HCT116 (cell line): ENCODE results near the gene CES4A. TPM values are rescaled to one million over a fixed set of nuclear protein-coding genes. Genes with fewer than 3 reads are reported as not detected.

Experiments used
- ATAC-seq: fragments of 200-7000 bp; cut with Tn5 transposase; 2 replicates; pipeline ENCODE4 v1.9.1; 2020; ENCODE audit warnings: mild to moderate bottlenecking, moderate library complexity
- BruUV-seq: library from RNA; stranded (reverse); fragments of 400-500 nt; replicated peaks from 2 replicates; lab custom pipeline; 2021; lab: Mats Ljungman, UMichigan
- CTCF ChIA-PET: fragments of 300-600 bp; sonication (Branson Sonifier 250); formaldehyde crosslinking; loops from one replicate; lab custom pipeline; 2021; ENCODE audit warnings: antibody characterized with exemption; lab: Charles Lee
- POLR2A ChIA-PET: fragments of 300-600, 350-600 bp; sonication (Branson Sonifier 250); formaldehyde crosslinking; loops from one replicate; lab custom pipeline; 2021; ENCODE audit warnings: antibody characterized with exemption; lab: Charles Lee
- RAD21 ChIA-PET, 2 experiments: fragments of 300-600 bp; sonication (Branson Sonifier 250); formaldehyde crosslinking; loops; one replicate each; lab custom pipeline; 2023; ENCODE audit warnings: low total read pairs in 2 of 2; ENCODE audit not compliant: uncharacterized antibody in 2 of 2, unreplicated experiment in 2 of 2, low non-redundant PET in 1 of 2; lab: Charles Lee
- DNase-seq: peaks from one replicate; pipeline ENCODE4 v3.0.0-alpha.2; 2010; ENCODE audit warnings: low read depth, low spot score
- H2AFZ ChIP-seq: fragments of 200-600 bp; shearing (Covaris generic), sonication (generic); 2 replicates; pipeline ENCODE4 v1.6.1; 2017; ENCODE audit warnings: low read depth, mixed run types, mixed read lengths, antibody characterized with exemption, low read length; ENCODE audit not compliant: poor library complexity, severe bottlenecking
- H3K27ac ChIP-seq: 2 replicates; pipeline ENCODE4 v1.5.1; 2012; ENCODE audit warnings: low read depth, low read length
- H3K27me3 ChIP-seq: fragments of 200-600 bp; sonication (generic); 2 replicates; pipeline ENCODE4 v1.6.1; 2016; ENCODE audit warnings: mixed run types, low read length, mixed read lengths; ENCODE audit not compliant: insufficient read depth
- H3K36me3 ChIP-seq, 2 experiments: fragments of 200-500 bp in 1 of 2; fragments of 200-600 bp in 1 of 2; sonication (Bioruptor generic) in 1 of 2; sonication (generic) in 1 of 2; 2 replicates each; pipeline versions ENCODE4 v1.5.1 to v1.6.1; 2014 to 2016; ENCODE audit warnings: low read length in 2 of 2, inconsistent platforms in 1 of 2, mixed read lengths in 1 of 2, mixed run types in 1 of 2; ENCODE audit not compliant: insufficient read depth in 2 of 2, control insufficient read depth in 1 of 2
- H3K4me1 ChIP-seq, 2 experiments: fragments of 200-600 bp in 1 of 2; sonication (generic) in 1 of 2; 2 replicates each; pipeline versions ENCODE4 v1.5.1 to v1.6.1; 2012 to 2017; ENCODE audit warnings: low read length in 2 of 2, inconsistent platforms in 1 of 2, mild to moderate bottlenecking in 1 of 2, mixed read lengths in 1 of 2, mixed run types in 1 of 2, moderate library complexity in 1 of 2; ENCODE audit not compliant: insufficient read depth in 2 of 2, control insufficient read depth in 1 of 2
- H3K4me2 ChIP-seq: fragments of 200-600 bp; sonication (generic); 2 replicates; pipeline ENCODE4 v1.6.1; 2017; ENCODE audit warnings: mixed run types, low read length, mixed read lengths
- H3K4me3 ChIP-seq, 2 experiments: fragments of 200-600 bp in 1 of 2; sonication (generic) in 1 of 2; replicated peaks in 1 of 2; 2 replicates each; pipeline ENCODE4 v1.5.1; 2011 to 2016; ENCODE audit warnings: low read length in 2 of 2, control low read depth in 1 of 2, low read depth in 1 of 2, mild to moderate bottlenecking in 1 of 2, mixed read lengths in 1 of 2, mixed run types in 1 of 2
- H3K79me2 ChIP-seq: fragments of 200-600 bp; sonication (generic); 2 replicates; pipeline ENCODE4 v1.6.1; 2017; ENCODE audit warnings: mild to moderate bottlenecking, mixed run types, low read length, moderate library complexity, mixed read lengths; ENCODE audit not compliant: insufficient read depth
- H3K9ac ChIP-seq: fragments of 200-600 bp; sonication (generic); 2 replicates; pipeline ENCODE4 v1.6.1; 2016; ENCODE audit warnings: low read length, mixed read lengths
- H3K9me2 ChIP-seq: fragments of 200-600 bp; sonication (generic), shearing (Covaris generic); 2 replicates; pipeline ENCODE4 v1.6.1; 2017; ENCODE audit warnings: mixed run types, mild to moderate bottlenecking, moderate library complexity; ENCODE audit not compliant: insufficient read depth
- H3K9me3 ChIP-seq, 2 experiments: fragments of 200-500 bp in 1 of 2; fragments of 200-600 bp in 1 of 2; sonication (Bioruptor generic) in 1 of 2; sonication (generic) in 1 of 2; 2 replicates each; pipeline ENCODE4 v1.6.1; 2014 to 2017; ENCODE audit warnings: low read length in 2 of 2, mixed read lengths in 2 of 2, inconsistent platforms in 1 of 2, low read depth in 1 of 2, mild to moderate bottlenecking in 1 of 2, mixed run types in 1 of 2, moderate library complexity in 1 of 2; ENCODE audit not compliant: control insufficient read depth in 1 of 2, insufficient read depth in 1 of 2
- H4K20me1 ChIP-seq: fragments of 200-600 bp; sonication (generic), shearing (Covaris generic); 2 replicates; pipeline ENCODE4 v1.6.1; 2017; ENCODE audit warnings: mixed run types, mild to moderate bottlenecking, moderate library complexity; ENCODE audit not compliant: insufficient read depth
- CEBPB ChIP-seq: IDR thresholded peaks from 2 replicates; pipeline ENCODE4 v1.6.1; 2012; ENCODE audit warnings: low read depth
- EGR1 ChIP-seq: IDR thresholded peaks from 2 replicates; pipeline ENCODE4 v1.6.1; 2012; ENCODE audit warnings: low read depth
- ELF1 ChIP-seq: IDR thresholded peaks from 2 replicates; pipeline ENCODE4 v1.6.1; 2012; ENCODE audit warnings: low read depth, borderline replicate concordance
- EZH2 ChIP-seq: fragments of 200-600 bp; sonication (generic); IDR thresholded peaks from 2 replicates; pipeline ENCODE4 v1.6.1; 2017; ENCODE audit warnings: antibody characterized with exemption, mixed run types
- EZH2phosphoT487 ChIP-seq: fragments of 200-600 bp; IDR thresholded peaks from 2 replicates; pipeline ENCODE4 v1.6.1; 2018; ENCODE audit warnings: antibody characterized with exemption, borderline replicate concordance
- FOSL1 ChIP-seq: IDR thresholded peaks from 2 replicates; pipeline ENCODE4 v1.6.1; 2012; ENCODE audit warnings: low read depth
- JUND ChIP-seq: IDR thresholded peaks from 2 replicates; pipeline ENCODE4 v1.6.1; 2012
- POLR2A ChIP-seq: IDR thresholded peaks from 2 replicates; pipeline ENCODE4 v1.7.0; 2011; ENCODE audit warnings: borderline replicate concordance; ENCODE audit not compliant: insufficient read depth, insufficient read length; ENCODE audit errors: extremely low read depth
- POLR2AphosphoS5 ChIP-seq: IDR thresholded peaks from 2 replicates; pipeline ENCODE4 v1.6.1; 2011; ENCODE audit warnings: mild to moderate bottlenecking, low read depth, low read length, moderate library complexity
- RAD21 ChIP-seq: IDR thresholded peaks from 2 replicates; pipeline ENCODE4 v1.6.1; 2012; ENCODE audit warnings: low read depth, mild to moderate bottlenecking
- SIN3A ChIP-seq: IDR thresholded peaks from 2 replicates; pipeline ENCODE4 v1.6.1; 2012; ENCODE audit warnings: low read depth
- SP1 ChIP-seq: IDR thresholded peaks from 2 replicates; pipeline ENCODE4 v1.6.1; 2012; ENCODE audit warnings: low read depth
- SRF ChIP-seq: IDR thresholded peaks from 2 replicates; pipeline ENCODE4 v1.6.1; 2012; ENCODE audit warnings: low read depth
- TCF7L2 ChIP-seq: IDR thresholded peaks from 2 replicates; pipeline ENCODE4 v1.7.0; 2011; ENCODE audit warnings: borderline replicate concordance, inconsistent platforms; ENCODE audit not compliant: insufficient read depth, insufficient read length; ENCODE audit errors: extremely low read depth
- YY1 ChIP-seq: IDR thresholded peaks from 2 replicates; pipeline ENCODE4 v1.6.1; 2011; ENCODE audit warnings: low read length, low read depth, moderate library complexity, mild to moderate bottlenecking; ENCODE audit not compliant: insufficient replicate concordance; ENCODE audit errors: extremely low read depth
- ZFX ChIP-seq: fragments of 450-650 bp; IDR thresholded peaks from 2 replicates; pipeline ENCODE4 v1.6.1; 2017
- intact Hi-C: fragments of 100-400 bp; cut with micrococcal nuclease; formaldehyde crosslinking; loops from 2 replicates; pipeline ENCODE4 v1.10.0; 2022
- total RNA-seq: library from RNA; stranded (reverse); gene quantifications from one replicate; pipeline ENCODE4 v1.2.1, GENCODE V29; 2021; ENCODE audit not compliant: unreplicated experiment
- TF ChIP-seq, protein P1 (sequence below), 3 experiments: fragments of 200-600 bp in 1 of 3; sonication (generic) in 1 of 3; IDR thresholded peaks in 2 of 3; conservative IDR thresholded peaks in 1 of 3; 2 replicates each; pipeline ENCODE4 v1.5.1; 2012 to 2017; ENCODE audit warnings: low read depth in 2 of 3, low read length in 2 of 3, antibody characterized with exemption in 1 of 3, borderline replicate concordance in 1 of 3, control low read depth in 1 of 3, mild to moderate bottlenecking in 1 of 3, mixed read lengths in 1 of 3, mixed run types in 1 of 3, moderate library complexity in 1 of 3; ENCODE audit not compliant: insufficient read depth in 1 of 3
- TF ChIP-seq, protein P2 (sequence below): IDR thresholded peaks from 2 replicates; pipeline ENCODE4 v1.6.1; 2012
- TF ChIP-seq, protein P3 (sequence below): IDR thresholded peaks from 2 replicates; pipeline ENCODE4 v1.6.1; 2012; ENCODE audit warnings: low read depth

Gene CES4A
- total RNA-seq, 1 experiment from 2014 or later: not detected

DNA sequence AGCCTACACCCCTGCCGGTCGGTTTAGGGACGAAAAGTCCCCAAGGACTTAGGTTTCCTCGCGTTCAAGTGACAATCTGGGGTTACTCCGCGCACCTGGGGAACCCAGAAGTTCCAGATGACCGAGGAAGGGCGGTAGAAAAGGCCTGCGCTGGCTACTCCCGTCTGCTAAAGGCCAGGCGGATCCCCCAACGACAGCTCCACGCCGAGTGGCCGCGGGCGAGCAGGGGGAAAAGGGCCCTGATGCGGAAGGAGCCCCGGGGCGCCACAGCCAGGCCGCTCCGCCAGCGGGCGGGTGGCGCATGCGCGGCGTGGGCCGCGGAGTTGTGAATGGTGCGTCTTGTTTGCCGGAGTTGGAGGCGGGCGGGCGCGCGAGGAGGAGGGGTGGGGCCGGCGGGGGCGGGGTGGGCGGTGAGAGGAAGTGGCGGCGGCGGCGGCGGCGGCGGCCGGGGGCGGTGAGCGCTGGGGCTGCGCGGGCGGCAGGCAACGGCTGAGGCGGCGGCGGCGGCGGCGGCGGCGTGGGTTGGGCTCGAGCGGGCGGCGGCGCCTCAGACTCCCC, 40.4 kb downstream of the CES4A start, which contains the start of gene CBFB:
Gene CBFB (plus strand): TSS at position 454 of the 558 bp plus-strand sequence. CDS start 259 bp downstream, outside the sequence.
- BruUV-seq: no TSS peak

More for the DNA sequence above, 40.4 kb downstream of the CES4A start, which contains the start of gene CBFB:
- POLR2A ChIA-PET: interaction anchor here (1.1 to 1.3 kb wide), 3 partner anchors 9 to 142 kb away, joined by 3 to 7 read pairs (median 4); no protein-coding TSS in a partner anchor
- DNase-seq (peak; percentile 85), ATAC-seq (peak; percentile 92)
- H3K9me2 ChIP-seq: no peaks in the 10 kb centered on the region
- no peaks in the 10 kb centered on the region for H4K20me1 ChIP-seq
- peak within 1 kb of the TSS; percentile 78 to 94 for H3K4me3 ChIP-seq
- peaks cover 12 to 24% of the 10 kb centered on the region in 2 experiments; a peak in 3 of 4 replicates for H3K4me1 ChIP-seq
- no peaks in the 10 kb centered on the region for H3K9me3 ChIP-seq
- RAD21 ChIA-PET: interaction anchor here in 1 of 2 experiments (0.8 kb wide), 1 partner anchor 129 kb away, joined by 4 read pairs; no protein-coding TSS in a partner anchor
- intact Hi-C loops: no loop called here
- H3K27ac ChIP-seq: peak within 1 kb of the TSS; percentile 97
- TF ChIP-seq CEBPB: no peak
- 0 out of 2 replicates have a peak, but pooled peaks have one; percentile 60 for TF ChIP-seq EGR1
- peak; percentile 82; the same call in 1 of the 2 replicates for TF ChIP-seq SIN3A
- TF ChIP-seq, protein P1, sequence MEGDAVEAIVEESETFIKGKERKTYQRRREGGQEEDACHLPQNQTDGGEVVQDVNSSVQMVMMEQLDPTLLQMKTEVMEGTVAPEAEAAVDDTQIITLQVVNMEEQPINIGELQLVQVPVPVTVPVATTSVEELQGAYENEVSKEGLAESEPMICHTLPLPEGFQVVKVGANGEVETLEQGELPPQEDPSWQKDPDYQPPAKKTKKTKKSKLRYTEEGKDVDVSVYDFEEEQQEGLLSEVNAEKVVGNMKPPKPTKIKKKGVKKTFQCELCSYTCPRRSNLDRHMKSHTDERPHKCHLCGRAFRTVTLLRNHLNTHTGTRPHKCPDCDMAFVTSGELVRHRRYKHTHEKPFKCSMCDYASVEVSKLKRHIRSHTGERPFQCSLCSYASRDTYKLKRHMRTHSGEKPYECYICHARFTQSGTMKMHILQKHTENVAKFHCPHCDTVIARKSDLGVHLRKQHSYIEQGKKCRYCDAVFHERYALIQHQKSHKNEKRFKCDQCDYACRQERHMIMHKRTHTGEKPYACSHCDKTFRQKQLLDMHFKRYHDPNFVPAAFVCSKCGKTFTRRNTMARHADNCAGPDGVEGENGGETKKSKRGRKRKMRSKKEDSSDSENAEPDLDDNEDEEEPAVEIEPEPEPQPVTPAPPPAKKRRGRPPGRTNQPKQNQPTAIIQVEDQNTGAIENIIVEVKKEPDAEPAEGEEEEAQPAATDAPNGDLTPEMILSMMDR (IDR thresholded peaks at IDR 0.05 in 2 of 3, conservative IDR thresholded peaks at IDR 0.05 in 1 of 3; ENCODE audit: borderline replicate concordance in 1 of 3, insufficient read depth in 1 of 3, low read depth in 2 of 3, low read length in 2 of 3): peak in 1 of 3 experiments; percentile 39; a peak in 2 of 6 replicates
- TF ChIP-seq POLR2A: peak; percentile 93
- no peak for TF ChIP-seq RAD21
- TF ChIP-seq TCF7L2: no peak
- peak; percentile 40 for TF ChIP-seq SP1
- no peak; the same call in 1 of the 2 replicates for TF ChIP-seq ELF1
- no peak for TF ChIP-seq ZFX
- no peak for TF ChIP-seq EZH2
- TF ChIP-seq SRF: no peak
- no peak for TF ChIP-seq FOSL1
- peak; percentile 93 for TF ChIP-seq POLR2AphosphoS5
- TF ChIP-seq, protein P2, sequence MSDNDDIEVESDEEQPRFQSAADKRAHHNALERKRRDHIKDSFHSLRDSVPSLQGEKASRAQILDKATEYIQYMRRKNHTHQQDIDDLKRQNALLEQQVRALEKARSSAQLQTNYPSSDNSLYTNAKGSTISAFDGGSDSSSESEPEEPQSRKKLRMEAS: peak; percentile 67; the same call in 1 of the 2 replicates
- TF ChIP-seq JUND: no peak
- TF ChIP-seq, protein P3, sequence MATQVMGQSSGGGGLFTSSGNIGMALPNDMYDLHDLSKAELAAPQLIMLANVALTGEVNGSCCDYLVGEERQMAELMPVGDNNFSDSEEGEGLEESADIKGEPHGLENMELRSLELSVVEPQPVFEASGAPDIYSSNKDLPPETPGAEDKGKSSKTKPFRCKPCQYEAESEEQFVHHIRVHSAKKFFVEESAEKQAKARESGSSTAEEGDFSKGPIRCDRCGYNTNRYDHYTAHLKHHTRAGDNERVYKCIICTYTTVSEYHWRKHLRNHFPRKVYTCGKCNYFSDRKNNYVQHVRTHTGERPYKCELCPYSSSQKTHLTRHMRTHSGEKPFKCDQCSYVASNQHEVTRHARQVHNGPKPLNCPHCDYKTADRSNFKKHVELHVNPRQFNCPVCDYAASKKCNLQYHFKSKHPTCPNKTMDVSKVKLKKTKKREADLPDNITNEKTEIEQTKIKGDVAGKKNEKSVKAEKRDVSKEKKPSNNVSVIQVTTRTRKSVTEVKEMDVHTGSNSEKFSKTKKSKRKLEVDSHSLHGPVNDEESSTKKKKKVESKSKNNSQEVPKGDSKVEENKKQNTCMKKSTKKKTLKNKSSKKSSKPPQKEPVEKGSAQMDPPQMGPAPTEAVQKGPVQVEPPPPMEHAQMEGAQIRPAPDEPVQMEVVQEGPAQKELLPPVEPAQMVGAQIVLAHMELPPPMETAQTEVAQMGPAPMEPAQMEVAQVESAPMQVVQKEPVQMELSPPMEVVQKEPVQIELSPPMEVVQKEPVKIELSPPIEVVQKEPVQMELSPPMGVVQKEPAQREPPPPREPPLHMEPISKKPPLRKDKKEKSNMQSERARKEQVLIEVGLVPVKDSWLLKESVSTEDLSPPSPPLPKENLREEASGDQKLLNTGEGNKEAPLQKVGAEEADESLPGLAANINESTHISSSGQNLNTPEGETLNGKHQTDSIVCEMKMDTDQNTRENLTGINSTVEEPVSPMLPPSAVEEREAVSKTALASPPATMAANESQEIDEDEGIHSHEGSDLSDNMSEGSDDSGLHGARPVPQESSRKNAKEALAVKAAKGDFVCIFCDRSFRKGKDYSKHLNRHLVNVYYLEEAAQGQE: no peak
- TF ChIP-seq EZH2phosphoT487: no peak
- no peak for TF ChIP-seq YY1
- TF ChIP-seq, all 23 proteins: peak for 7
- Histone ChIP-seq H2AFZ (peak within 1 kb of the TSS; percentile 56), H3K4me2 (peak within 1 kb of the TSS; percentile 99), H3K36me3 (peaks cover 4 to 13% of the 10 kb centered on the region in 2 experiments; a peak in 3 of 4 replicates), H3K27me3 (no peaks in the 10 kb centered on the region), H3K79me2 (peaks cover 52% of the 10 kb centered on the region), H3K9ac (peak within 1 kb of the TSS; percentile 97)
- CTCF ChIA-PET: interaction anchor here (3.2 kb wide), 1 partner anchor 11 kb away, joined by 19 read pairs; no protein-coding TSS in a partner anchor
